NCI-H2196 treated with DMSO at 0.1 percent for 48 hours (cell line): ENCODE measurements around the gene BCL2.
"Not testable (repeated sequence)": the region's sequence is repeated elsewhere in the genome, so short reads cannot be mapped to it uniquely, and the experiment has no call there.

Experiments used
- DNase-seq: peaks from one replicate; lab custom pipeline; 2025; ENCODE audit not compliant: unreplicated experiment; lab: John Stamatoyannopoulos, UW

BCL2 gene

GRCh38 chr18:63206433-63207142 is 113.0 kb downstream of the BCL2 start:
- no peak for DNase-seq

GRCh38 chr18:63205791-63206252 is 113.7 kb downstream of the BCL2 start:
- no peak for DNase-seq

DNA sequence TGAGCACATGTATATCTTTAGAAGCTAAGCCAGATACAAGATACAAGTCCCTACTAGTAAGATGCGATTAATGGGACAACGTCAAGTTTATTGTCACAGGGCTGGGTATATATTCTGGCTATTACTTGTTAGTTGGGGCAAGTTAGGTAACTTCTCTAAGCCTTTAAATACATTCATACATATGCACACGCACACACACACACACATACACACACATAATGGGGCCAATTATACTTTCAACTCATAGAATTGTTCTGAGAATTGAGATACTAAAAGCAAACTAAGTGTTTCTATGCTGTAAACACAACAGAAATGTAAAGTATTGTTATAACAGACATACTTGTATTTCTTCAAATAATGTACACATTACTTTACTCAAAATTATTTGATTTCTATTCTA is 116.1 kb downstream of the BCL2 start:
- DNase-seq: no peak

GRCh38 chr18:63202828-63203227 is 116.7 kb downstream of the BCL2 start:
- no peak for DNase-seq

- DNase-seq: not testable (repeated sequence)
Measured at GRCh38 chr18:63201456-63201855, 118.1 kb downstream of the BCL2 start.

DNA sequence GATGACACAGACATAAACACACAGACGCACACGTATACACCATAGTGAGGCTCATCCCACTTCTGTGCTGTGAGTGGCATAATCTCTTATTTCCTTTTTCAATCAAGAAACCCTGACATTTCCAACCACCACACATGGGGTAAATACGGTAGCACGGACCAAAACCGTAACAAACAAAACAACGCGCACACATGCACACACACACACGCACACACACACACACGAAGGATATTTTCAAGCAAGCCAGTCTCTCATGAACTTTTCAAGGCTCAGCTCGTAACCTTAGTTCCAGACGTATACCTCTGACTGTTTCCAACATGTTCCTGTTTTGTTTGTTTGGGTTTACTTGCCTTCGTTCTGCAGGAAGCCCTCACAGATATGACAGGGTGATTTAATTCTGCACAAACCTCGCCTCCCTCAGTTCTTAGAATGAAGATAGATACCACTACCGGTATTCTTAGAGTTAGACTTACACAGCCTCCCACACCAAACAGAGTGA is 119.8 kb downstream of the BCL2 start:
- DNase-seq: no peak

- DNase-seq: no peak
Measured at GRCh38 chr18:63198868-63199742, 120.5 kb downstream of the BCL2 start.

- no peak for DNase-seq
Measured at GRCh38 chr18:63198098-63198760, 121.3 kb downstream of the BCL2 start.

- no peak for DNase-seq
Measured at GRCh38 chr18:63197246-63197869, 122.2 kb downstream of the BCL2 start.

DNA sequence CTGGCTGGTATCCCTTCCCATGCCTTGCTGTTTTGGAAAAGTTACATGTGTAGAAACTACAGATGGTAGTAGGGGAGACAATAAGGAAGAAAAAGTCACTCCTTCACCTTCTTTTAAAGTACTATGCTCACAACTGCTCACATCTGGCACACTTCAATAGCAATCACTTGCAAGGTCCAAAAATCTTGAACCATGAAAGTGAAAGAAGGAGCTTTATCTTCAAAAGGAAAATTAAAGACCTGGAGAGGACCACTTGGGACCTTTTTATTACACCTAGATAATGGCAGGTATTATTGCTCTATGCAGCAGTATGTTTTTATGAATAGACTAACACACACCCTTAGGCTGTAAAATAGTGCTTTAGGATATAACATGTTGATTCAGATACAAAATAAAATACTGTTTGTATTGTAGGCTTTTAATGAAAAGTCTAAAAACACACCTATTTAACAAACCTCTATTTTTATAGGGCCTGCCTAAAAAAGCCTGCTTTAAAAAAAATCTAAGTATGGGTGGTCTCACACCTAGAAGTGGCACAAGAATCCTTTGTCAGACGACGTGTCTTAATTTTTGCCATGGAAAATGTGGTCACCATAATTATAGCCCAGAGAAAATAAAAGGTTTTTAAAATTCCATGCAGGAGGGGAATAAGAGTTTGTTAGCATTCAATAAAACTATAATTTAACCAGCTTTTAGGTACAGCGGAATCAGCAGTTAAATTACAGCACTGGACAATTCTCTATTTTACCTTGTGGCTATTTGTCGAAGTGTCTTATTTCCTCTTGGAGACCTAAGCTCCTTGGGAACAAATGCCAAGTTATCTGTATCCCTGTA is 124.0 kb downstream of the BCL2 start:
- DNase-seq: no peak

GRCh38 chr18:63192885-63193349 is 126.7 kb downstream of the BCL2 start:
- peak; percentile 32 for DNase-seq

- no peak for DNase-seq
Measured at GRCh38 chr18:63192126-63192884, 127.3 kb downstream of the BCL2 start.

DNA sequence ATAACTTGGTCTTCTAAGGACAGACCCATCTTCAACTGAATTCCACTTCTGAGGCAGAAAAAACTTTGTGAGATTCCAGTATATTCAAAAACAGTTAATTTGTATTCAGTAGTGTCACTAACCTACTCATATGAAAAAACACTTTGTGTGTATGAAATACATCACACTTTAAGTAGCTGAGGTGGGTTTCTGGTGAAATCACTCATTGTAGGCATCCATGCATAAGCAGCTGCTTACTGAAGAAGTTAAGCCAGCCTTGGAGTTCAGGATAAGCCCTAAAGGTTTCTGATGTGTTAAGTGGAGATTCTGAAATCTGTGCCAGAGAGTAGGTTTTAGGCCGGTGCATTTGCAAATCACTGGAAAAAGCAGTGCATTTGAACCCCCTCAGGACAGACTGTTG is 128.2 kb downstream of the BCL2 start:
- DNase-seq: no peak

GRCh38 chr18:63190838-63191237 is 128.7 kb downstream of the BCL2 start:
- not testable (repeated sequence) for DNase-seq

DNA sequence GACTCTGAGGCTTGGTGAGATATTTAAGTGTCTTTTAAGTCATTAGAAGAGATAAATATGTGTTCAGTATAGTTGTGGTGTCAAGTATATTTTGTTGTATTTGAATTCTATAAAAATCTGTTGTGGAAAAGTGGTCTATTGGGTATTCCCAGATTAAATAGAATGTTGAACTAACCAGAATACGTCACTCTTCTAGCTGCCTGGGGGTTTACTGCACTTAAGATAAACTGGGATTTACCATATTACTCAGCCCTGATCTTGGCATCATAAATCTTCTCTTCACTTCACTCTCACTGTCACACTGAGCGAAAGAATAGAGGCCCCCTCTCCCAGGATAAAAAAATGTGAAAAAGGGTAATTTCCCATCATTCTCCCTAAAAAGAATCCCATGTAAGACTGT is 129.8 kb downstream of the BCL2 start:
- DNase-seq: no peak

DNA sequence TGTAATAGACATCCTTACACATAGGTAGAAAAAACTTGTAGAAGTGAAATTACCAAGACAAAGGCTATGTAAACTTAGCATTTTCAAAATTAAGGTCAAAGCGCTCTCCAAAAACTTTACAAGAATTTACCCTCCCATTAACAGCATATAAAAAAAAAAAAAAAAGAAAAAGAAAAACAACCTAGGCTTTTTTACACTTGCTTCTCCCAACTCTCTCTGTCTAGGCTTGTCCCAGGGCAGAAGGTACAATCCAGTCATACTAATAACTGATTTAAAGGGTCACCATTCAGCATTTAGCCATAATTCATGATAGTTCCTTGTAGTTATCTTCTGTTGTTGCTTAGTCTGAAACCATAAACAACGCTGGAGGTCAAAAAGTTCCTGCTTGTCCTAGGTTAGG is 130.5 kb downstream of the BCL2 start:
- no peak for DNase-seq

GRCh38 chr18:63187791-63188460 is 131.6 kb downstream of the BCL2 start:
- DNase-seq: no peak

- DNase-seq: no peak
Measured at GRCh38 chr18:63187223-63187574, 132.4 kb downstream of the BCL2 start.
